A549 treated with Hydrocortisone at 1 μM for 4 hours (cell line): ENCODE results near the gene LDB1. TPM values are rescaled to one million over a fixed set of nuclear protein-coding genes. Genes with fewer than 3 reads are reported as not detected.

ENCODE experiments used
- total RNA-seq: library from RNA; stranded (reverse); fragments of 200-300 nt; extraction: Qiagen RNA extraction; gene quantifications from 5 replicates; pipeline ENCODE4 v1.2.3, GENCODE V29; 2022

LDB1 gene, protein sequence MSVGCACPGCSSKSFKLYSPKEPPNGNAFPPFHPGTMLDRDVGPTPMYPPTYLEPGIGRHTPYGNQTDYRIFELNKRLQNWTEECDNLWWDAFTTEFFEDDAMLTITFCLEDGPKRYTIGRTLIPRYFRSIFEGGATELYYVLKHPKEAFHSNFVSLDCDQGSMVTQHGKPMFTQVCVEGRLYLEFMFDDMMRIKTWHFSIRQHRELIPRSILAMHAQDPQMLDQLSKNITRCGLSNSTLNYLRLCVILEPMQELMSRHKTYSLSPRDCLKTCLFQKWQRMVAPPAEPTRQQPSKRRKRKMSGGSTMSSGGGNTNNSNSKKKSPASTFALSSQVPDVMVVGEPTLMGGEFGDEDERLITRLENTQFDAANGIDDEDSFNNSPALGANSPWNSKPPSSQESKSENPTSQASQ
- total RNA-seq: 32.2 to 36.0 TPM (median 35.0 TPM) in 5 replicates

DNA sequence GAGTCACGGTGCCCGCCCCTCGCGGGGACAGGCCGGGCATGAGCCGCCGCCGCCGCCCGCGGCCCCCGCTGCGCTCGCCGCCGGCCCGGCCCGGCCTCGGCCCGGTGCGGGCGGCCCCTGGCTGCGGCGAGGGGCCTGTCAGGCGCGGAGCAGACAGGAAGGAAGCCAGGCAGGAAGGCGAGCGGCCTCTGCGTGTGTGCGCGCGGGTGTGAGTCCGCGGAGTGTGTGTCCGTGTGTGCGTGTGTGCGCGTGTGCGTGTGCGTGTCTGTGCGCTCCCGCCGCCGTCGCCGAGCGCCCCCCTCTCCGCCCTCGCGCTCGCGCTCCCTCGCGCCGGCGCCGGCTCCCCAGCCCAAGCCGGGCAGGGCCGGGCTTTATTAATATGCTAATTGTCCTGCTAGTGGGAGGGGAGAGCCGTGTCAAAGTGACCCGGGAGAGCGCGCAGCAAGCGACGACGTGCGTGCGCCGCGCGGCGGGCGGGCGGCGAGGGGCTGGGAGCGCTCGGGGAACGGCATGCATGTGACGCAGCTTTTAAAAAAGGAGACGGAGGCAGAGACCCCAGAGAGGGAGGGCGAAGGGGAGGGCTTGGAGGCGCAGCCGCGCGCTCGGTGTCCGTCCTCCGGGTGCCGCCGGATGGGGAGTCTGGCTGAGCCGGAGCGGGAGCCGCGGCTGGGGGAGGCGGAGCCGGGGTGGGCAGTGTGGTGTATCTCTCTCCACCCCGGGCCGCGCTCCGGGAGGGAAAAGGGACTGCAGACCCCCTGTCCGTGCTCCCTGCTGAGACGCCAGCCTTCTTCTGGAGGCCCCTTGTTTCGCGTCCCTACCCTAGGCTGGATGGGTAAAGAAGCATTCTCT lies at the start of gene LDB1:
Gene LDB1, minus strand, starts transcription at position 227 of the 849 bp plus-strand sequence. CDS start 258 bp downstream, outside the sequence.

DNA sequence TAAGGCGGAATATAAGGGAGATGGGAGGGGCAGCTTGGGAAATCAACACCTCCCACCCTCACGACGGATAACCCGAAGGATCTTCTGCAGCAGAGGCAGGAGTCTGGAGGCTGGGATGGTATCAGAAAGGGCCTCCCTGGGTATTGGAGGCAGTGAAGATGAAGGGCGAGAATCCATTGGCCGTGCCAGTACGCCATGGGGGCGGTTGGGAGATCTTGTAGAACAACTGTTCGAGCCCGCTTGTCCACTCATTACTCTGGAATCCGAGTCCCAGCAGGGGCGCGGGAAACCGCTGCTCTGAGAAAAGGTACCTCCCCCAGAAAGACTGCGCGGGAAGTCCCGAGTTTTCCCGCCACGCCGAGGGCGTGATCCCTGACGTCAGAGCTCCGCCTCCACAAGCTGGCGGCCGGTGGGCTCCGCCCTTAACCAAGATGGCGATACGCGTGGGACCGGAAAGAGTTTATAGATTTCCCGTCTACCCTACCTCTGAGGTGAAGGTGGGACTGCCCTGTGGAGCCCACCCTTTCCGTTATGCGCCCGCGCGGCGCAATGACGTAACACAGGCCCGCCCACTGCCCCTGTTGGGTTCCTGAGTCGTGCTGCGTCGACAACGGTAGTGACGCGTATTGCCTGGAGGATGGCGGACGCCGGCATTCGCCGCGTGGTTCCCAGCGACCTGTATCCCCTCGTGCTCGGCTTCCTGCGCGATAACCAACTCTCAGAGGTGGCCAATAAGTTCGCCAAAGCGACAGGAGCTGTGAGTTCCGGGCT lies 31.8 kb upstream of the LDB1 start, which contains the start of gene NOLC1:
Gene NOLC1, plus strand, starts transcription at position 616 of the 771 bp plus-strand sequence. Its CDS starts 22 bp downstream, at position 638.

DNA sequence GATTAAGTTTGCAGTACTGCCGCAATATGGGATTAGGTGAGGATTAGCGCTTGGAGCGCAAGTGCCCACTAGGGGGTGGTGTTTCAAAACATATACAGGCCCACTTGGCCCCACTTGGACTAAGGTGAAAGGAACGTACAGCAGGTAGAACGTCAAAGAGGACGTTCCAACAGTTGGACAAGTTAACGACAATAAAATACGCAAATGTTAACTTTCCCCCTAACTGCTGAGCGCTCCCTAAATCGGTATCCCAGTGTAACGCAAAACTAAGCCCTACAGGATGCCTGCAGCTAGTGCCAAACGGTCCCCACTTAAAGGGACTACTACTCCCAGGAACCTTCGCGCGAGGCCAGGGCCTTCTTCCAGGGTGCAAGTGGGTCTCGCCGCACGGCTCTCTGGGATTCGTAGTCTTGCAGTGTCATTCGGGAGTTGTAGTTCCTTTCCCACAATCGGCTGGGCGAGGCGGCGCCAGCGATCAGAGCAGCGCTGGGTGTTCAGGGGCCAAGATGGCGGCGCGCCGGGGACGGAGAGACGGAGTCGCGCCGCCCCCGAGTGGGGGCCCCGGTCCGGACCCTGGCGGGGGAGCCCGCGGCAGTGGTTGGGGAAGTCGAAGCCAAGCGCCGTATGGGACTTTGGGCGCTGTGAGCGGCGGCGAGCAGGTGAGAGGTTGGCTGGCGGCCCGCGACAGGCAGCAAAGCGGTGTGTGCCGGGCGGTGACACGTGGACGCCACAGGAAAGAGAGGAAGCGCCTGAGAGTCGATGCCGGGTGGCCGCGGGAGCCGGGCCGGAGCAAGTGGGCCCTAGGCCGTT lies 12.6 kb upstream of the LDB1 start, which contains the start of gene PPRC1:
Gene PPRC1, plus strand, starts transcription at position 478 of the 810 bp plus-strand sequence. Its CDS starts 29 bp downstream, at position 507.

DNA sequence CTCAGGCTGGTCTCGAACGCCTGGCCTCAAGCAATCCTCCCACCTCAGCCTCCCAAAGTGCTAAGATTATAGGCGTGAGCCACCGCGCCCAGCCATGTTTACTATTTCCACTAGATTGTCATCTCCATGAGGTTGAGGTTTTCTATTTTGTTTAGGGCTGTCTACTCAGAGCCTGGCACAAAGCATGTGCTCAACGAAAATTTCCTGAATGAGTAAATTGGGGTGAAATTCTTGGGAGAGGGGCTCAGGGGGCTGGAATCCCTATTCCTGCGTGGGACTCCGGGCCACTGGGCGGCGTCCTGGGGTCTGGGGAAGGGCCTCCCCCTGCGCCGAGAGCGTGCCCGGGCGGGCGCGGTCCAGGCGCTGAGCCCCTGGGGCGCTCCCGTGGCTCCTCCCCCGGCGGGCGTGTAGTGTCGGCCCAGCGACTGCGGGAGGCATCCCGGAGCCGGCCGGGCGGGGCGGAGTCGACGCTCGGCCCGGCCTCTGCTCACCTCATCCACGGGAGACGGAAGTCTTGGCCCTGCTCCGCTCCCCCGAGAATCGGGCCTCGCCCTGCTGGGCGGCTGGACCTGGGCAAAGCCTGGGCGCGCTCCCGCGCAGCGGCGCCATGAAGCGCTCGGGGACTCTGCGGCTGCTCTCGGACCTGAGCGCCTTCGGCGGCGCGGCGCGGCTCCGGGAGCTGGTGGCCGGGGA lies 55.2 kb downstream of the LDB1 start, which contains the start of gene HPS6:
Gene HPS6, plus strand, starts transcription at position 482 of the 693 bp plus-strand sequence. Its CDS starts 126 bp downstream, at position 608.

Other genes starting within 250 kb of the LDB1 start
- gene ARMH3, start 64.2 kb downstream of the LDB1 start, total RNA-seq: 11.3 to 12.3 TPM (median 11.4 TPM) in 5 replicates
- gene HPS6, start 55.0 kb downstream of the LDB1 start, total RNA-seq: 30.0 to 38.3 TPM (median 34.3 TPM) in 5 replicates
- gene PPRC1, start 12.7 kb upstream of the LDB1 start, total RNA-seq: 53.7 to 60.3 TPM (median 55.8 TPM) in 5 replicates
- 147 to 186 TPM (median 162 TPM) in 5 replicates for gene NOLC1, start 32.0 kb upstream of the LDB1 start, total RNA-seq
- 0.29 to 0.46 TPM (median 0.33 TPM) in 5 replicates for gene ELOVL3, start 105.9 kb upstream of the LDB1 start, total RNA-seq
- gene PITX3, start 121.1 kb upstream of the LDB1 start, total RNA-seq: 0.63 to 1.4 TPM (median 1.2 TPM) in 5 replicates
- 23.7 to 27.6 TPM (median 24.7 TPM) in 5 replicates for gene GBF1, start 125.2 kb upstream of the LDB1 start, total RNA-seq